ENCODE data around the gene ESYT3.

Gene ESYT3

GRCh38 chr3:138404121-138404520 is 30.3 kb upstream of the ESYT3 start:
- Histone ChIP-seq H3K27me3 (ENCODE audit: low read depth, low read length) (peaks cover 82% of the 10 kb centered on the region), H3K9me3 (ENCODE audit: insufficient read depth, low read length) (no peaks in the 10 kb centered on the region), H3K36me3 (replicated peaks; ENCODE audit: low read depth, low read length) (no peaks in the 10 kb centered on the region), H3K27ac (ENCODE audit: low read length) (no peak overlapping the region), H4K20me1 (ENCODE audit: insufficient read depth, low read length) (no peaks in the 10 kb centered on the region), H3K4me3 (ENCODE audit: low read length) (no peak overlapping the region), H3K4me1 (ENCODE audit: low read length) (no peaks in the 10 kb centered on the region), H3K4me2 (ENCODE audit: low read length) (no peak overlapping the region), H3K79me2 (ENCODE audit: low read length) (no peaks in the 10 kb centered on the region), H3K9ac (ENCODE audit: low read length) (no peak overlapping the region), H2AFZ (ENCODE audit: low read depth, low read length) (no peak overlapping the region)
- TF ChIP-seq EZH2phosphoT487 (IDR thresholded peaks at IDR 0.05; ENCODE audit: low read depth) (no peak), CTCF (IDR thresholded peaks at IDR 0.05; ENCODE audit: low read depth, low read length) (no peak)

- H3K9ac ChIP-seq (ENCODE audit: low read length): no peak overlapping the region
- no peaks in the 10 kb centered on the region for H3K4me1 ChIP-seq (ENCODE audit: low read length)
- H2AFZ ChIP-seq (ENCODE audit: low read depth, low read length): no peak overlapping the region
- no peak overlapping the region for H3K27ac ChIP-seq (ENCODE audit: low read length)
- no peak overlapping the region for H3K4me2 ChIP-seq (ENCODE audit: low read length)
- H4K20me1 ChIP-seq (ENCODE audit: insufficient read depth, low read length): no peaks in the 10 kb centered on the region
- H3K79me2 ChIP-seq (ENCODE audit: low read length): no peaks in the 10 kb centered on the region
- H3K4me3 ChIP-seq (ENCODE audit: low read length): no peak overlapping the region
- peaks cover 85% of the 10 kb centered on the region for H3K27me3 ChIP-seq (ENCODE audit: low read depth, low read length)
- no peak for TF ChIP-seq CTCF (IDR thresholded peaks at IDR 0.05; ENCODE audit: low read depth, low read length)
- no peak for TF ChIP-seq EZH2phosphoT487 (IDR thresholded peaks at IDR 0.05; ENCODE audit: low read depth)
- H3K9me3 ChIP-seq (ENCODE audit: insufficient read depth, low read length): no peaks in the 10 kb centered on the region
- H3K36me3 ChIP-seq (replicated peaks; ENCODE audit: low read depth, low read length): no peaks in the 10 kb centered on the region
These were observed 29.4 kb upstream of the ESYT3 start for GRCh38 chr3:138405001-138405400.

- no peak overlapping the region for H3K4me3 ChIP-seq (ENCODE audit: low read length)
These were observed 28.9 kb upstream of the ESYT3 start for GRCh38 chr3:138405486-138405885.

GRCh38 chr3:138406606-138407005 is 27.8 kb upstream of the ESYT3 start:
- Histone ChIP-seq H3K79me2 (ENCODE audit: low read length) (no peaks in the 10 kb centered on the region), H3K27me3 (ENCODE audit: low read depth, low read length) (peaks cover 82% of the 10 kb centered on the region), H3K4me2 (ENCODE audit: low read length) (no peak overlapping the region), H3K9me3 (ENCODE audit: insufficient read depth, low read length) (no peaks in the 10 kb centered on the region), H3K9ac (ENCODE audit: low read length) (no peak overlapping the region), H3K27ac (ENCODE audit: low read length) (no peak overlapping the region), H2AFZ (ENCODE audit: low read depth, low read length) (no peak overlapping the region), H3K4me3 (ENCODE audit: low read length) (no peak overlapping the region), H3K4me1 (ENCODE audit: low read length) (peaks cover 10% of the 10 kb centered on the region), H3K36me3 (replicated peaks; ENCODE audit: low read depth, low read length) (no peaks in the 10 kb centered on the region), H4K20me1 (ENCODE audit: insufficient read depth, low read length) (no peaks in the 10 kb centered on the region)
- TF ChIP-seq CTCF (IDR thresholded peaks at IDR 0.05; ENCODE audit: low read depth, low read length) (no peak), EZH2phosphoT487 (IDR thresholded peaks at IDR 0.05; ENCODE audit: low read depth) (no peak)

More at GRCh38 chr3:138405486-138405885, 28.9 kb upstream of the ESYT3 start:
- Histone ChIP-seq H2AFZ (ENCODE audit: low read depth, low read length) (no peak overlapping the region), H3K9me3 (ENCODE audit: insufficient read depth, low read length) (no peaks in the 10 kb centered on the region), H3K36me3 (replicated peaks; ENCODE audit: low read depth, low read length) (no peaks in the 10 kb centered on the region), H3K4me1 (ENCODE audit: low read length) (peaks cover 4% of the 10 kb centered on the region), H3K79me2 (ENCODE audit: low read length) (no peaks in the 10 kb centered on the region), H3K27ac (ENCODE audit: low read length) (no peak overlapping the region), H3K9ac (ENCODE audit: low read length) (no peak overlapping the region), H4K20me1 (ENCODE audit: insufficient read depth, low read length) (no peaks in the 10 kb centered on the region), H3K4me2 (ENCODE audit: low read length) (no peak overlapping the region), H3K27me3 (ENCODE audit: low read depth, low read length) (peaks cover 86% of the 10 kb centered on the region)
- TF ChIP-seq CTCF (IDR thresholded peaks at IDR 0.05; ENCODE audit: low read depth, low read length): no peak
- TF ChIP-seq EZH2phosphoT487 (IDR thresholded peaks at IDR 0.05; ENCODE audit: low read depth): no peak

Measured in OCI-LY3 (cell line).